Sigmoid colon (tissue), 7 donors: Measurements from ENCODE around the gene USP24. TPM values are rescaled to one million over a fixed set of nuclear protein-coding genes. Genes with fewer than 3 reads are reported as not detected.

ENCODE experiments used
- DNase-seq: peaks from one replicate; pipeline ENCODE4 v3.0.0-alpha.2; 2019
- H3K27ac ChIP-seq, 4 donors: fragments of 200-600 bp; sonication (generic); one replicate each; pipeline ENCODE4 v1.5.1; 2016 to 2019; ENCODE audit warnings: mild to moderate bottlenecking in 1 of 4
- H3K27me3 ChIP-seq, 3 donors: fragments of 200-600 bp; sonication (generic); one replicate each; pipeline ENCODE4 v1.5.1; 2019; ENCODE audit warnings: mild to moderate bottlenecking in 1 of 3
- H3K36me3 ChIP-seq, 4 donors: fragments of 200-600 bp; sonication (generic); one replicate each; pipeline ENCODE4 v1.5.1; 2016 to 2019
- H3K4me1 ChIP-seq, 4 donors: fragments of 200-600 bp; sonication (generic); one replicate each; pipeline ENCODE4 v1.5.1; 2017 to 2019
- H3K4me3 ChIP-seq, 4 donors: fragments of 200-600 bp; sonication (generic); one replicate each; pipeline ENCODE4 v1.5.1; 2017 to 2019; ENCODE audit warnings: mild to moderate bottlenecking in 2 of 4, moderate library complexity in 1 of 4
- H3K9me3 ChIP-seq, 4 donors: fragments of 200-600 bp in 3 of 4; sonication (generic) in 3 of 4; one replicate each; pipeline versions ENCODE4 v1.5.1 to v1.6.1; 2013 to 2019
- CTCF ChIP-seq, 4 experiments: fragments of 450-650 bp in 3 of 4; fragments of 200-600 bp in 1 of 4; IDR thresholded peaks; one replicate each; pipeline ENCODE4 v1.5.1; 2016 to 2019; ENCODE audit warnings: antibody characterized with exemption in 4 of 4, mild to moderate bottlenecking in 3 of 4, moderate library complexity in 2 of 4
- EP300 ChIP-seq, 4 donors: sonication (generic); formaldehyde crosslinking; IDR thresholded peaks; one replicate each; pipeline ENCODE4 v1.6.1; 2017; ENCODE audit warnings: antibody characterized with exemption in 4 of 4
- POLR2A ChIP-seq, 2 donors: fragments of 450-650 bp; IDR thresholded peaks; one replicate each; pipeline ENCODE4 v1.6.1; 2016; ENCODE audit warnings: antibody characterized with exemption in 2 of 2, mild to moderate bottlenecking in 2 of 2, moderate library complexity in 2 of 2
- POLR2AphosphoS5 ChIP-seq, 4 donors: sonication (generic); formaldehyde crosslinking; IDR thresholded peaks; one replicate each; pipeline ENCODE4 v1.6.1; 2017; ENCODE audit warnings: antibody characterized with exemption in 4 of 4
- whole genome bisulfite sequencing, 2 donors: extraction: QIAGEN DNeasy Blood & Tissue Kit; methylation state at CpG; one replicate each; pipeline ENCODE4 v1.1.7; 2013; 5-methylcytosine and 5-hydroxymethylcytosine counted together
- intact Hi-C: fragments of 100-400 bp; cut with DNase I; formaldehyde crosslinking; loops from one replicate; pipeline ENCODE4 v1.15.1; 2023
- polyA plus RNA-seq, 3 donors: library from polyadenylated mRNA; stranded (reverse); fragments of 200-250 nt; gene quantifications; one replicate each; pipeline ENCODE4 v1.2.3, GENCODE V29; 2013
- total RNA-seq, 4 donors: library from RNA; depleted of rRNA; stranded (reverse); fragments of >200 nt; gene quantifications; one replicate each; pipeline ENCODE4 v1.1.0, GENCODE V29; 2016
- donor health status: healthy with polysubstance abuse.
- donor health status: Bipolar disorder and iron deficiency.
- donor health status: healthy.

Gene USP24
- total and polyA plus RNA-seq, 7 donors = 3.6 to 66.2 (median 46.4) TPM

GRCh38 chr1:55060133-55060999 lies 154.8 kb downstream of the USP24 start:
- TF ChIP-seq EP300 (IDR thresholded peaks at IDR 0.05) (no peak), CTCF (IDR thresholded peaks at IDR 0.05) (no peak), POLR2AphosphoS5 (IDR thresholded peaks at IDR 0.05) (no peak), POLR2A (IDR thresholded peaks at IDR 0.05) (no peak)
- no peak for DNase-seq
- H3K36me3 ChIP-seq = no peaks in the 10 kb centered on the region
- H3K4me3 ChIP-seq = no peak overlapping the region
- H3K27ac ChIP-seq = no peak overlapping the region
- no peaks in the 10 kb centered on the region for H3K9me3 ChIP-seq
- WGBS, 2 donors = 91 to 92% methylated on average over 14 of the region's 14 CpGs
- no peaks in the 10 kb centered on the region for H3K27me3 ChIP-seq
- intact Hi-C loops = loop anchor here (10.0 kb wide), 1 partner anchor 214 kb away; no protein-coding TSS in a partner anchor
- H3K4me1 ChIP-seq = peaks cover 0 to 33% (median 25%) of the 10 kb centered on the region in 4 donors

GRCh38 chr1:55059302-55060132 lies 155.6 kb downstream of the USP24 start:
- Histone ChIP-seq H3K27ac (no peak overlapping the region), H3K36me3 (no peaks in the 10 kb centered on the region), H3K27me3 (no peaks in the 10 kb centered on the region), H3K9me3 (no peaks in the 10 kb centered on the region), H3K4me1 (peaks cover 0 to 24% (median 17%) of the 10 kb centered on the region in 4 donors), H3K4me3 (no peak overlapping the region)
- TF ChIP-seq EP300 (IDR thresholded peaks at IDR 0.05) (no peak), POLR2A (IDR thresholded peaks at IDR 0.05) (no peak), POLR2AphosphoS5 (IDR thresholded peaks at IDR 0.05) (no peak), CTCF (IDR thresholded peaks at IDR 0.05) (no peak)
- no peak for DNase-seq
- intact Hi-C loops = loop anchor here (10.0 kb wide), 1 partner anchor 215 kb away; no protein-coding TSS in a partner anchor
- WGBS, 2 donors = 87 to 92% methylated on average over 14 of the region's 14 CpGs

- peaks cover 0 to 11% (median 7%) of the 10 kb centered on the region in 4 donors for H3K4me1 ChIP-seq
- no peaks in the 10 kb centered on the region for H3K9me3 ChIP-seq
- DNase-seq = no peak
- intact Hi-C loops = no loop called here
- no peak overlapping the region for H3K27ac ChIP-seq
- WGBS, 2 donors = 93 to 96% methylated on average over 6 of the region's 6 CpGs
- no peak overlapping the region for H3K4me3 ChIP-seq
- no peaks in the 10 kb centered on the region for H3K27me3 ChIP-seq
- TF ChIP-seq EP300 (IDR thresholded peaks at IDR 0.05) (no peak), POLR2A (IDR thresholded peaks at IDR 0.05) (no peak), POLR2AphosphoS5 (IDR thresholded peaks at IDR 0.05) (no peak), CTCF (IDR thresholded peaks at IDR 0.05) (no peak)
- no peaks in the 10 kb centered on the region for H3K36me3 ChIP-seq
Observed at GRCh38 chr1:55057956-55058298, 157.2 kb downstream of the USP24 start.

GRCh38 chr1:55057270-55057955 lies 157.8 kb downstream of the USP24 start:
- intact Hi-C loops = no loop called here
- H3K36me3 ChIP-seq = no peaks in the 10 kb centered on the region
- DNase-seq = no peak

More at GRCh38 chr1:55057270-55057955, 157.8 kb downstream of the USP24 start:
- Histone ChIP-seq H3K4me1 (peaks cover 0 to 8% (median 6%) of the 10 kb centered on the region in 4 donors), H3K4me3 (no peak overlapping the region), H3K27me3 (no peaks in the 10 kb centered on the region), H3K9me3 (no peaks in the 10 kb centered on the region), H3K27ac (no peak overlapping the region)
- no peak for TF ChIP-seq EP300 (IDR thresholded peaks at IDR 0.05)
- TF ChIP-seq POLR2AphosphoS5 (IDR thresholded peaks at IDR 0.05) = no peak
- no peak for TF ChIP-seq CTCF (IDR thresholded peaks at IDR 0.05)
- TF ChIP-seq POLR2A (IDR thresholded peaks at IDR 0.05) = no peak
- 92 to 94% methylated on average over 15 of the region's 15 CpGs for WGBS, 2 donors
